WTC11 (cell line): ENCODE measurements around the gene CLGN. TPM values are rescaled to one million over a fixed set of nuclear protein-coding genes. Genes with fewer than 3 reads are reported as not detected.

Source experiments
- ATAC-seq: fragments of 200-7000 bp; cut with Tn5 transposase; 2 replicates; pipeline ENCODE4 v1.10.0; 2021; ENCODE audit warnings: mild to moderate bottlenecking, moderate library complexity
- CTCF ChIA-PET: fragments of 300-600 bp; sonication (Branson Sonifier 250); formaldehyde crosslinking; loops from one replicate; lab custom pipeline; 2021; ENCODE audit warnings: antibody characterized with exemption; lab: Charles Lee
- POLR2A ChIA-PET: fragments of 350-600 bp; sonication (Branson Sonifier 250); formaldehyde crosslinking; loops from one replicate; lab custom pipeline; 2021; ENCODE audit warnings: antibody characterized with exemption; lab: Charles Lee
- DNase-seq: peaks from one replicate; pipeline ENCODE4 v3.0.0; 2021; ENCODE audit warnings: low spot score
- H3K27ac Mint-ChIP-seq: 2 replicates; pipeline ENCODE4 v1.8.0; 2021; ENCODE audit warnings: mixed read lengths
- H3K27me3 Mint-ChIP-seq: 2 replicates; pipeline ENCODE4 v1.8.0; 2021; ENCODE audit warnings: low read depth, mild to moderate bottlenecking, moderate library complexity, mixed read lengths
- H3K36me3 Mint-ChIP-seq: 2 replicates; pipeline ENCODE4 v1.8.0; 2021; ENCODE audit warnings: mixed read lengths
- H3K4me1 Mint-ChIP-seq: 2 replicates; pipeline ENCODE4 v1.8.0; 2022; ENCODE audit warnings: mixed read lengths
- H3K4me3 Mint-ChIP-seq: 2 replicates; pipeline ENCODE4 v1.8.0; 2021; ENCODE audit warnings: mild to moderate bottlenecking, moderate library complexity, mixed read lengths
- H3K9me3 Mint-ChIP-seq: 2 replicates; pipeline ENCODE4 v1.8.0; 2021; ENCODE audit warnings: mixed read lengths
- CREM ChIP-seq: sonication (generic); formaldehyde crosslinking; IDR thresholded peaks from 2 replicates; pipeline ENCODE4 v1.8.1; 2022; ENCODE audit warnings: mild to moderate bottlenecking, missing genetic modification reagents, moderate library complexity
- E2F4 ChIP-seq: sonication (generic); formaldehyde crosslinking; IDR thresholded peaks from 2 replicates; pipeline ENCODE4 v1.8.1; 2022; ENCODE audit warnings: low read depth, mild to moderate bottlenecking, moderate library complexity, missing genetic modification reagents, borderline replicate concordance
- ESRRA ChIP-seq: sonication (generic); formaldehyde crosslinking; IDR thresholded peaks from 2 replicates; pipeline ENCODE4 v1.8.1; 2022; ENCODE audit warnings: mild to moderate bottlenecking, missing genetic modification reagents, borderline replicate concordance
- GABPB1 ChIP-seq: sonication (generic); formaldehyde crosslinking; IDR thresholded peaks from 2 replicates; pipeline ENCODE4 v1.8.1; 2023; ENCODE audit warnings: mild to moderate bottlenecking, missing genetic modification reagents
- GTF2I ChIP-seq: fragments of 250-450 bp; sonication (Bioruptor Pico); conservative IDR thresholded peaks from 2 replicates; pipeline ENCODE4 v1.4.0; 2021; ENCODE audit warnings: mild to moderate bottlenecking
- HMGXB4 ChIP-seq: sonication (generic); formaldehyde crosslinking; IDR thresholded peaks from 2 replicates; pipeline ENCODE4 v1.8.1; 2023; ENCODE audit warnings: mild to moderate bottlenecking, moderate library complexity, missing genetic modification reagents
- KAT7 ChIP-seq: sonication (generic); formaldehyde crosslinking; IDR thresholded peaks from 2 replicates; pipeline ENCODE4 v1.8.1; 2023; ENCODE audit warnings: missing genetic modification reagents, mild to moderate bottlenecking, borderline replicate concordance
- NFYB ChIP-seq: sonication (generic); formaldehyde crosslinking; conservative IDR thresholded peaks from 2 replicates; pipeline ENCODE4 v1.8.0; 2022; ENCODE audit warnings: low read depth, missing genetic modification reagents
- NR1H2 ChIP-seq: sonication (generic); formaldehyde crosslinking; IDR thresholded peaks from 2 replicates; pipeline ENCODE4 v1.9.0; 2021; ENCODE audit warnings: mild to moderate bottlenecking, moderate library complexity, missing genetic modification reagents
- NR2C2 ChIP-seq: sonication (generic); formaldehyde crosslinking; IDR thresholded peaks from 2 replicates; pipeline ENCODE4 v1.8.0; 2022; ENCODE audit warnings: mild to moderate bottlenecking, missing genetic modification reagents
- PRDM15 ChIP-seq: sonication (generic); formaldehyde crosslinking; IDR thresholded peaks from 2 replicates; pipeline ENCODE4 v1.8.0; 2022; ENCODE audit warnings: missing genetic modification reagents
- PREB ChIP-seq: sonication (generic); formaldehyde crosslinking; IDR thresholded peaks from 2 replicates; pipeline ENCODE4 v1.8.1; 2022; ENCODE audit warnings: mild to moderate bottlenecking, missing genetic modification reagents, moderate library complexity, borderline replicate concordance
- PRRX2 ChIP-seq: fragments of 250-450 bp; sonication (Bioruptor Pico); IDR thresholded peaks from 2 replicates; pipeline ENCODE4 v1.8.0; 2021; ENCODE audit warnings: mild to moderate bottlenecking
- SOX15 ChIP-seq: fragments of 250-450 bp; sonication (Bioruptor Pico); IDR thresholded peaks from 2 replicates; pipeline ENCODE4 v1.9.0; 2021; ENCODE audit warnings: mild to moderate bottlenecking
- SP1 ChIP-seq: sonication (generic); formaldehyde crosslinking; conservative IDR thresholded peaks from 2 replicates; pipeline ENCODE4 v1.8.1; 2022; ENCODE audit warnings: missing genetic modification reagents
- TEAD4 ChIP-seq: sonication (generic); formaldehyde crosslinking; IDR thresholded peaks from 2 replicates; pipeline ENCODE4 v1.8.0; 2022; ENCODE audit warnings: mild to moderate bottlenecking, missing genetic modification reagents
- ZBTB21 ChIP-seq: sonication (generic); formaldehyde crosslinking; IDR thresholded peaks from 2 replicates; pipeline ENCODE4 v1.8.1; 2023; ENCODE audit warnings: mild to moderate bottlenecking, missing genetic modification reagents, borderline replicate concordance
- ZNF121 ChIP-seq: sonication (generic); formaldehyde crosslinking; IDR thresholded peaks from 2 replicates; pipeline ENCODE4 v1.8.0; 2023; ENCODE audit warnings: missing genetic modification reagents
- ZNF317 ChIP-seq: sonication (generic); formaldehyde crosslinking; IDR thresholded peaks from 2 replicates; pipeline ENCODE4 v1.8.1; 2023; ENCODE audit warnings: low read depth, mild to moderate bottlenecking, moderate library complexity, missing genetic modification reagents, borderline replicate concordance
- ZNF396 ChIP-seq: fragments of 250-450 bp; sonication (Bioruptor Pico); IDR thresholded peaks from 2 replicates; pipeline ENCODE4 v1.8.0; 2021; ENCODE audit warnings: mild to moderate bottlenecking, moderate library complexity, borderline replicate concordance
- ZNF671 ChIP-seq: fragments of 250-450 bp; sonication (Bioruptor Pico); IDR thresholded peaks from 2 replicates; pipeline ENCODE4 v1.8.0; 2021; ENCODE audit warnings: mild to moderate bottlenecking
- total RNA-seq: library from RNA; stranded (reverse); gene quantifications from 3 replicates; pipeline ENCODE4 v1.2.3, GENCODE V29; 2021
- TF ChIP-seq, protein P1 (sequence below): fragments of 200-600 bp; IDR thresholded peaks from 2 replicates; pipeline ENCODE4 v1.8.0; 2022; ENCODE audit warnings: antibody characterized with exemption
- TF ChIP-seq, protein P2 (sequence below): fragments of 250-450 bp; sonication (Bioruptor Pico); IDR thresholded peaks from 2 replicates; pipeline ENCODE4 v1.9.0; 2021; ENCODE audit warnings: mild to moderate bottlenecking
- TF ChIP-seq, protein P3 (sequence below): sonication (generic); formaldehyde crosslinking; IDR thresholded peaks from 2 replicates; pipeline ENCODE4 v1.8.1; 2022; ENCODE audit warnings: mild to moderate bottlenecking, moderate library complexity, missing genetic modification reagents

Gene CLGN
- total RNA-seq, 1 experiment from 2014 or later = 2.3 TPM

- TF ChIP-seq CREM (peak; percentile 77), PRRX2 (CRISPR knock-in tag) (no peak), PREB (CRISPR knock-in tag) (no peak), SOX15 (no peak), KAT7 (CRISPR knock-in tag) (peak; percentile 89; the same call in 1 of the 2 replicates), SP1 (CRISPR knock-in tag) (peak; percentile 28; the same call in 1 of the 2 replicates), ESRRA (peak; percentile 82; the same call in 1 of the 2 replicates), HMGXB4 (CRISPR knock-in tag) (peak; percentile 99), PRDM15 (CRISPR knock-in tag) (0 out of 2 replicates have a peak, but pooled peaks have one; percentile 29), ZNF396 (CRISPR knock-in tag) (no peak), NR2C2 (no peak)
- TF ChIP-seq, protein P1, sequence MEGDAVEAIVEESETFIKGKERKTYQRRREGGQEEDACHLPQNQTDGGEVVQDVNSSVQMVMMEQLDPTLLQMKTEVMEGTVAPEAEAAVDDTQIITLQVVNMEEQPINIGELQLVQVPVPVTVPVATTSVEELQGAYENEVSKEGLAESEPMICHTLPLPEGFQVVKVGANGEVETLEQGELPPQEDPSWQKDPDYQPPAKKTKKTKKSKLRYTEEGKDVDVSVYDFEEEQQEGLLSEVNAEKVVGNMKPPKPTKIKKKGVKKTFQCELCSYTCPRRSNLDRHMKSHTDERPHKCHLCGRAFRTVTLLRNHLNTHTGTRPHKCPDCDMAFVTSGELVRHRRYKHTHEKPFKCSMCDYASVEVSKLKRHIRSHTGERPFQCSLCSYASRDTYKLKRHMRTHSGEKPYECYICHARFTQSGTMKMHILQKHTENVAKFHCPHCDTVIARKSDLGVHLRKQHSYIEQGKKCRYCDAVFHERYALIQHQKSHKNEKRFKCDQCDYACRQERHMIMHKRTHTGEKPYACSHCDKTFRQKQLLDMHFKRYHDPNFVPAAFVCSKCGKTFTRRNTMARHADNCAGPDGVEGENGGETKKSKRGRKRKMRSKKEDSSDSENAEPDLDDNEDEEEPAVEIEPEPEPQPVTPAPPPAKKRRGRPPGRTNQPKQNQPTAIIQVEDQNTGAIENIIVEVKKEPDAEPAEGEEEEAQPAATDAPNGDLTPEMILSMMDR = 0 out of 2 replicates have a peak, but pooled peaks have one; percentile 26
- TF ChIP-seq, protein P2, sequence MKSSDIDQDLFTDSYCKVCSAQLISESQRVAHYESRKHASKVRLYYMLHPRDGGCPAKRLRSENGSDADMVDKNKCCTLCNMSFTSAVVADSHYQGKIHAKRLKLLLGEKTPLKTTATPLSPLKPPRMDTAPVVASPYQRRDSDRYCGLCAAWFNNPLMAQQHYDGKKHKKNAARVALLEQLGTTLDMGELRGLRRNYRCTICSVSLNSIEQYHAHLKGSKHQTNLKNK (CRISPR knock-in tag) = no peak
These were observed at the start of gene CLGN (continued) for GRCh38 chr4:140427106-140427918.

DNA sequence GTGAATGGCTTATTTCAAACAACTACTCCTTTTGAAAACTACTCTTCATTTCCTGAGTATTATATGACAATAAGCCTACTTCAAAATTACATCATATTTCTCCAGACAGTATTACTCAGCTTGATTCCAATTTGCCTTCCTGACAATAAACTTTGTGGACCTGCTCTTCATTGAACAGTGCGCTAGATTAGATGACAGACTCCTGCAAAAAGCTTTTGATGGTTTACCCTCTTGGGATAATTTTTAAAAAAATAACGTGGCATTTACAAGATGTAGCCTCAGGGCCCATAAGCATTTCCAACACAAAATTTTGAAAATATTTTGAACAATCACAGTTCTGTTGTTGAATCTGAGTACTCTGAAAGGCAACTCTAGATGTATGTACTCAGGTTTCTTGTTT, 44.7 kb upstream of the CLGN start:
- Mint-ChIP-seq H3K27ac (no peak overlapping the region), H3K27me3 (peaks cover 4% of the 10 kb centered on the region; the same call in 1 of the 2 replicates), H3K9me3 (no peaks in the 10 kb centered on the region), H3K36me3 (no peaks in the 10 kb centered on the region), H3K4me3 (no peak overlapping the region), H3K4me1 (peaks cover 4% of the 10 kb centered on the region)
- CTCF ChIA-PET = no interaction called here
- POLR2A ChIA-PET = no interaction called here
- no peak for ATAC-seq
- no peak for DNase-seq
- no peak for TF ChIP-seq NFYB
- no peak for TF ChIP-seq SOX15
- no peak for TF ChIP-seq GABPB1 (CRISPR knock-in tag)
- TF ChIP-seq CREM = no peak
- no peak for TF ChIP-seq GTF2I (CRISPR knock-in tag)
- no peak for TF ChIP-seq ZNF317 (CRISPR knock-in tag)
- TF ChIP-seq ZBTB21 (CRISPR knock-in tag) = no peak
- no peak for TF ChIP-seq TEAD4
- TF ChIP-seq NR1H2 (CRISPR knock-in tag) = no peak
- TF ChIP-seq ZNF121 = no peak
- no peak for TF ChIP-seq ZNF671 (CRISPR knock-in tag)
- TF ChIP-seq, protein P3, sequence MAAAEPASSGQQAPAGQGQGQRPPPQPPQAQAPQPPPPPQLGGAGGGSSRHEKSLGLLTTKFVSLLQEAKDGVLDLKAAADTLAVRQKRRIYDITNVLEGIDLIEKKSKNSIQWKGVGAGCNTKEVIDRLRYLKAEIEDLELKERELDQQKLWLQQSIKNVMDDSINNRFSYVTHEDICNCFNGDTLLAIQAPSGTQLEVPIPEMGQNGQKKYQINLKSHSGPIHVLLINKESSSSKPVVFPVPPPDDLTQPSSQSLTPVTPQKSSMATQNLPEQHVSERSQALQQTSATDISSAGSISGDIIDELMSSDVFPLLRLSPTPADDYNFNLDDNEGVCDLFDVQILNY (CRISPR knock-in tag) = no peak
- no peak for TF ChIP-seq E2F4 (CRISPR knock-in tag)
- TF ChIP-seq HMGXB4 (CRISPR knock-in tag) = no peak
